DLD1 (cell line): ENCODE data around the gene TCEA3.

Experiments
- in situ Hi-C: cut with HindIII; loops from 2 replicates; pipeline ENCODE4 v1.10.0; 2017; ENCODE audit warnings: low sequenced_read_pairs

Gene TCEA3

GRCh38 chr1:23424293-23425192 is at the start of gene TCEA3:
Gene TCEA3, minus strand, starts transcription at chr1:23424748. Its CDS starts 115 bp downstream, at chr1:23424633.
- in situ Hi-C loops: loop anchor here (10.0 kb wide), 1 partner anchor 90 kb away; no protein-coding TSS in a partner anchor

- in situ Hi-C loops: no loop called here
Measured at GRCh38 chr1:23473037-23473800, 48.7 kb upstream of the TCEA3 start.

- in situ Hi-C loops: no loop called here
Measured at GRCh38 chr1:23472351-23473036, 47.9 kb upstream of the TCEA3 start.

GRCh38 chr1:23471473-23472075 is 47.0 kb upstream of the TCEA3 start:
- in situ Hi-C loops: no loop called here

- in situ Hi-C loops: no loop called here
Measured at GRCh38 chr1:23470282-23471070, 45.9 kb upstream of the TCEA3 start.

- in situ Hi-C loops: no loop called here
Measured at GRCh38 chr1:23469372-23469982, 44.9 kb upstream of the TCEA3 start.

- in situ Hi-C loops: no loop called here
Measured at GRCh38 chr1:23466423-23466989, 42.0 kb upstream of the TCEA3 start.

GRCh38 chr1:23463286-23463685 is 38.7 kb upstream of the TCEA3 start:
- in situ Hi-C loops: no loop called here

GRCh38 chr1:23462766-23463165 is 38.2 kb upstream of the TCEA3 start:
- in situ Hi-C loops: no loop called here

GRCh38 chr1:23461050-23461449 is 36.5 kb upstream of the TCEA3 start:
- in situ Hi-C loops: no loop called here

- in situ Hi-C loops: no loop called here
Measured at GRCh38 chr1:23460519-23460918, 36.0 kb upstream of the TCEA3 start.

GRCh38 chr1:23459338-23459757 is 34.8 kb upstream of the TCEA3 start:
- in situ Hi-C loops: no loop called here

GRCh38 chr1:23456226-23456625 is 31.7 kb upstream of the TCEA3 start:
- in situ Hi-C loops: no loop called here

- in situ Hi-C loops: no loop called here
Measured at GRCh38 chr1:23453455-23454000, 29.0 kb upstream of the TCEA3 start.

GRCh38 chr1:23452011-23452411 is 27.5 kb upstream of the TCEA3 start:
- in situ Hi-C loops: no loop called here

- in situ Hi-C loops: no loop called here
Measured at GRCh38 chr1:23451441-23451840, 26.9 kb upstream of the TCEA3 start.

GRCh38 chr1:23450894-23451293 is 26.3 kb upstream of the TCEA3 start:
- in situ Hi-C loops: no loop called here

- in situ Hi-C loops: no loop called here
Measured at GRCh38 chr1:23449958-23450357, 25.4 kb upstream of the TCEA3 start.

GRCh38 chr1:23449306-23449705 is 24.8 kb upstream of the TCEA3 start:
- in situ Hi-C loops: no loop called here
